GM18511 (cell line): ENCODE measurements around the gene EML6.
"Not testable (repeated sequence)": the region's sequence is repeated elsewhere in the genome, so short reads cannot be mapped to it uniquely, and the experiment has no call there.

Source experiments
- ATAC-seq: cut with Tn5 transposase; IDR thresholded peaks from one replicate; pipeline ENCODE4 v1.9.1; 2021; ENCODE audit warnings: mild to moderate bottlenecking, moderate library complexity; ENCODE audit not compliant: unreplicated experiment

The EML6 gene

GRCh38 chr2:54979321-54980044 is 256.0 kb downstream of the EML6 start:
- ATAC-seq = no peak

- no peak for ATAC-seq
Measured at GRCh38 chr2:54981385-54981784, 257.9 kb downstream of the EML6 start.

DNA sequence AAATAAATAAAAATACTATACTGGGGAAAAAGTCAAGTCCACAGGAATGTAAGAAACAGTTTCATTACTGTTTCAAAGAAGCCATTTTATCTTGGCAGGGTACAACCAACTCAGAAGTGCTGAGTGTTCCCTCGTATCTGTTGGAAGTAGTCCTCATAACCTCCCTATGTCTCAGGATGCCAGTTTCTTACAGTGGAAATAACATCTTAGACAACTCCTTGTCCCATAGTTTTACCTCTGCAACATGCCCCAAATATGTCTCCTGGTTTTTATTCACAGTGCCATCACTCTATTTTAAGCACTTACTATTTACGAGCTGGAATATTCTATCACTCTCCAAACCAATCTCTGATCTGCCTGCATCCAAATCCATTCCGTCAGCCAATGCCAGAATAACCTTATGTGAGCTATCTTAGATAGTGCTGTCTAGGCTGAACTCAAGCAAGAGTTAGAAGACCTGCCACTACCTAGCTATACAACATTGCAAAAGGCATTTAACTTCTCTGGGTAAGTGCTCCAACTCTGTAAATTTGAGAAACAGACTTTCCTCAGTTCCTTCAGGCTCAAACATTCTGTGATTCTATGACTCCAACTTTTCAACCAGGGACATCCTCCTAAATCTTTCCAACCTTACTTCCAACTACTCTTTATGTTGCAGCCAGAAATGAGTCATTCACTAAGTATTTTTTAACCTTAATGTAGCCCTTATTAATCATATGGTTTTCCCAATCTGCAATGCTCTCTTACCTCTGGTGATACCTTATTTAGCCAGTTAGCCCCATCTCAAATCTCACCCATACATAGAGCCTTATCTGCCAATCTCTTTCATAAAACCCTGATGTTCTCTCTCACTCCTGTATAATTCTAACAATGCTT is 260.1 kb downstream of the EML6 start:
- ATAC-seq = no peak

- ATAC-seq = no peak
Measured at GRCh38 chr2:54984476-54984875, 261.0 kb downstream of the EML6 start.

GRCh38 chr2:54986264-54986663 is 262.8 kb downstream of the EML6 start:
- ATAC-seq = no peak

DNA sequence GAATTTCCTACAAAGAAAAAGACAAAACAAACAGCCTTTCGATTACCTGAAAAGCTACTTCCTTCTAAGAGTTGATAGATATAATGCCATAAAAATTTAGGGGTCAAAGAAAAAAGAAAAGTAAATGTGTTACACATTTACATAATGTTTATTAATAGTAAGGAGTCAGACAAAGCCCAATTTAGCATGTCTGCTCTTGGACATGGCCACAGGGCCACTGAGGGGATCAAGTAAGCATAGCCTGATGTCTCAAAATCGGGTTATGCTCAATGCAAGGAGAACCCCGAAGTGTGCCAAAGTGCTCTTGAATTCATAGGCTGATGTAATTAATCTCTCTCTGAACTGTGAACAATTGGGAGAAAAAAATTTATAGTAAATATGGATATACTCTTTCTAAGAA is 265.1 kb downstream of the EML6 start:
- ATAC-seq = no peak

DNA sequence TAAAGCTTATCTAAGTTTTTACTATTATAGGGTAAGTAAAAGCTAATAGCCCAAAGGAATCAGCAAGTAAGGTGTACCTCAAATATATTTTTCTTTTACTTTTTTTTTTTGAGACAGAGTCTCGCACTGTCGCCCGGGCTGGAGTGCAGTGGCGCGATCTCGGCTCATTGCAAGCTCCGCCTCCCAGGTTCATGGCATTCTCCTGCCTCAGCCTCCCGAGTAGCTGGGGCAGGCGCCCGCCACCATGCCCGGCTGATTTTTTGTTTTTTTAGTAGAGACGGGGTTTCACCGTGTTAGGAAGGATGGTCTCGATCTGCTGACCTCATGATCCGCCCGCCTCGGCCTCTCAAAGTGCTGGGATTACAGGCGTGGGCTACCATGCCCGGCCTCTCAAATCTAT is 267.2 kb downstream of the EML6 start:
- not testable (repeated sequence) for ATAC-seq

- no peak for ATAC-seq
Measured at GRCh38 chr2:54995553-54995952, 272.1 kb downstream of the EML6 start.

- ATAC-seq = no peak
Measured at GRCh38 chr2:54997826-54998225, 274.4 kb downstream of the EML6 start.

- no peak for ATAC-seq
Measured at GRCh38 chr2:54999182-54999581, 275.7 kb downstream of the EML6 start.

GRCh38 chr2:55000341-55000740 is 276.9 kb downstream of the EML6 start:
- no peak for ATAC-seq

- no peak for ATAC-seq
Measured at GRCh38 chr2:55001716-55002115, 278.3 kb downstream of the EML6 start.

DNA sequence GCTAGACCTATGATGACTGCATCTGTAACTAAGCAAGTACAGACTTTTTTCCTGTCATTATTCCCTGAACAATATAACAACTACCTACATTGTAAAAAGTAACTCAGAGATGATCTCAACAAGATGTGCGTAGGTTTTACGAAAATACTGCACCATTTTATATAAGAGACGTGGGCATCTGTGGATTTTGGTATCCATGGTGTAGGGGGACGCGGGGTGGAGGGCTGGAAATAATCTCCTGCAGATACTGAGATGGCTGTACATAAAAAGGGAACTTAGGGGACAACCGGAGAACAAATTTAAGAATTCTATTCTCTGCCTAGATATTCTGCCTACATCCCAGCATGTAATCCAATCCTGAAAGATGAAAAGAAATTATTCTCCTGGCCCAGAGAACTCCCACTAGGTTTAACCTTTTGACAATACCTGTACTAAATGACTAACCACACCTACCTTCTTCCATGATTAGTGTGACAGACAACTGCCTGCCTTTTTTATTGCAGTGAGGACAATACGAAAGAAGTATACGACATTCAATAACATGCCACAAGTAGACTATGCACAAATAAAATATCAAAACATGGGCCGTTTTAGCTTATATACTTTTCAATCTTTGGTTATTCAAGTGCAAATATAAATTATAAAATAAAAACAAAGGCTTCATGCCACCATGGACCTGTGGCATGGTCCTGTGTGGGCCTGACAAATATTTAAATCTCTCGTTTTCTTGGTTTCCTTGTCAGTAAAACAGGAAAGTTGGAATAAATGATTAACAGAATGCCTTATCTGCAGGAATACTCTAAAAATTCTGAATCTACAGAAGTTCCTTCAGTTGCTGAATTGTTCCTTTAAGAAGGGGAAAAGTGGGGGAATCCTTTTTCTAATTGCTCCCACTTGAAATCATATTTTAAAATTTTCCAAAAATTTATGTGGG is 280.5 kb downstream of the EML6 start:
- no peak for ATAC-seq

GRCh38 chr2:55006306-55006705 is 282.8 kb downstream of the EML6 start:
- ATAC-seq = no peak

DNA sequence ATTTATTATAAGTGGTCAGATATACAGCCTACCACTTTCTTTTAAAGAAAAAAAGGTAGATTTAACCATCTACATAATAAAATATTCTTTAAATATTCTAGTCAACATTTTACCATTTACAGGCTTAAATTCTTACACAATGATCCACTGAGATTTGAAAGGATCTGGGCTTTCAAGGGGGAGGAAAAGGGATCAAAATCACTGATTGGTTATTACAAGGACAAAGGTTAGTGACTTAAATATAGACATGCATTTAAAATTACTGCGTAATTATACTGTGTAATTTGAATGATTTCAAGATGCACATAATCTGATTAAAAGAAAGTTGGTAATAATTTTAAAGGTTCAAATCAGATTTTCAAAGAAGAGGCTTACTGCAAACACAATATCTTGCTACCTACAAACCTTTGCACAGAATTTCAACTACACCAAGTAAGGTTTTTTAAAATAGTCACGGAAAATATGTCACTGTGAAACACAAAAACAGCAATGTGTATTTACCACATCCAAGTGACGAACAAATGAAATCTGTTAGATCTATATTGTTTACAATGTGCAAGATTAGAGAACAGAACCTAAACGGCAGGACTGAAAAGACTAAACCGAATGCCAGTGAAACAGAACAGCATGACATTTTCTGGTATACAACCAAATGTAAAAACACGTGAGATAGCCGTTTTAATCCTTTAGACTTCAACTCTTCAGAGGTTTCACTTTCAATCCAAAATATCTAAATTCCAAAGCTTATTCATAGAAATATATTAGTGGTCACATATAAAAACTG is 286.0 kb downstream of the EML6 start:
- peak; percentile 25 for ATAC-seq

GRCh38 chr2:55010149-55010591 is 286.7 kb downstream of the EML6 start:
- peak; percentile 96 for ATAC-seq

DNA sequence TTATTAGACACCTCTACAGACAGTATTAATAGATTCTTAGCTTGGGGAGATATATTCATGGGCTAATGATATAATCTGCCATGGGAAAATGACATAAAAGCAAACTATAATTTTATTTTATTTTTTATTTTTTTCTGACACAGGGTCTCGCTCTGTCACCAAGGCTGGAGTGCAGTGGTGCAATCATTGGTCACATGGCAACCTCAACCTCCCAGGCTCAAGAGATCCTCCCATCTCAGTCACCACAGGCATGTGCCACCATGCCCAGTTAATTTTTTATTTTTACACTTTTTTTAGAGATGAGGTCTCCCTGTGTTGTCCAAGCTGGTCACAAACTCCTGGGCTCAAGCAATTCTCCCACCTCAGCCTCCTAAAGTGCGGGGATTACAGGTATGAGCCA is 287.5 kb downstream of the EML6 start:
- ATAC-seq = no peak

- no peak for ATAC-seq
Measured at GRCh38 chr2:55011831-55012671, 288.6 kb downstream of the EML6 start.
